WTC11 (cell line): Measurements from ENCODE around the gene ANKRD39. TPM values are rescaled to one million over a fixed set of nuclear protein-coding genes. Genes with fewer than 3 reads are reported as not detected.
A peak's percentile ranks its signal among the peaks of the same experiment; 100 is the strongest.

Source experiments
- GTF2I ChIP-seq: fragments of 250-450 bp; sonication (Bioruptor Pico); conservative IDR thresholded peaks from 2 replicates; pipeline ENCODE4 v1.4.0; 2021; ENCODE audit warnings: mild to moderate bottlenecking
- MYBL2 ChIP-seq: sonication (generic); formaldehyde crosslinking; IDR thresholded peaks from 2 replicates; pipeline ENCODE4 v1.8.1; 2023; ENCODE audit warnings: mild to moderate bottlenecking, moderate library complexity, missing genetic modification reagents
- SP1 ChIP-seq: sonication (generic); formaldehyde crosslinking; conservative IDR thresholded peaks from 2 replicates; pipeline ENCODE4 v1.8.1; 2022; ENCODE audit warnings: missing genetic modification reagents
- TCF7 ChIP-seq: sonication (generic); formaldehyde crosslinking; IDR thresholded peaks from 2 replicates; pipeline ENCODE4 v1.8.0; 2022; ENCODE audit warnings: mild to moderate bottlenecking, low read depth, missing genetic modification reagents, moderate library complexity
- TEAD1 ChIP-seq: sonication (generic); formaldehyde crosslinking; IDR thresholded peaks from 2 replicates; pipeline ENCODE4 v1.8.0; 2022; ENCODE audit warnings: mild to moderate bottlenecking, missing genetic modification reagents
- TP53 ChIP-seq: sonication (generic); formaldehyde crosslinking; IDR thresholded peaks from 2 replicates; pipeline ENCODE4 v1.8.1; 2023; ENCODE audit warnings: mild to moderate bottlenecking, missing genetic modification reagents
- ZNF121 ChIP-seq: sonication (generic); formaldehyde crosslinking; IDR thresholded peaks from 2 replicates; pipeline ENCODE4 v1.8.0; 2023; ENCODE audit warnings: missing genetic modification reagents
- ZNF232 ChIP-seq: sonication (generic); formaldehyde crosslinking; IDR thresholded peaks from 2 replicates; pipeline ENCODE4 v1.8.0; 2022; ENCODE audit warnings: mild to moderate bottlenecking, missing genetic modification reagents
- ZNF263 ChIP-seq: sonication (generic); formaldehyde crosslinking; IDR thresholded peaks from 2 replicates; pipeline ENCODE4 v1.8.1; 2022; ENCODE audit warnings: low read depth, mild to moderate bottlenecking, moderate library complexity, missing genetic modification reagents
- ZNF671 ChIP-seq: fragments of 250-450 bp; sonication (Bioruptor Pico); IDR thresholded peaks from 2 replicates; pipeline ENCODE4 v1.8.0; 2021; ENCODE audit warnings: mild to moderate bottlenecking
- total RNA-seq: library from RNA; stranded (reverse); gene quantifications from 3 replicates; pipeline ENCODE4 v1.2.3, GENCODE V29; 2021
- TF ChIP-seq, protein P1 (sequence below): sonication (generic); formaldehyde crosslinking; IDR thresholded peaks from 2 replicates; pipeline ENCODE4 v1.8.0; 2023; ENCODE audit warnings: missing genetic modification reagents, mild to moderate bottlenecking, borderline replicate concordance
- TF ChIP-seq, protein P2 (sequence below): sonication (generic); formaldehyde crosslinking; IDR thresholded peaks from 2 replicates; pipeline ENCODE4 v1.8.1; 2023; ENCODE audit warnings: mild to moderate bottlenecking, missing genetic modification reagents
- TF ChIP-seq, protein P3 (sequence below): sonication (generic); formaldehyde crosslinking; IDR thresholded peaks from 2 replicates; pipeline ENCODE4 v1.8.1; 2023; ENCODE audit warnings: mild to moderate bottlenecking, missing genetic modification reagents
- TF ChIP-seq, protein P4 (sequence below): fragments of 200-600 bp; IDR thresholded peaks from 2 replicates; pipeline ENCODE4 v1.8.0; 2022; ENCODE audit warnings: antibody characterized with exemption
- TF ChIP-seq, protein P5 (sequence below): sonication (generic); formaldehyde crosslinking; IDR thresholded peaks from 2 replicates; pipeline ENCODE4 v1.8.1; 2022; ENCODE audit warnings: missing genetic modification reagents, borderline replicate concordance
- TF ChIP-seq, protein P6 (sequence below): fragments of 250-450 bp; sonication (Bioruptor Pico); IDR thresholded peaks from 2 replicates; pipeline ENCODE4 v1.9.0; 2021; ENCODE audit warnings: mild to moderate bottlenecking, borderline replicate concordance
- TF ChIP-seq, protein P7 (sequence below): sonication (generic); formaldehyde crosslinking; IDR thresholded peaks from 2 replicates; pipeline ENCODE4 v1.8.1; 2023; ENCODE audit warnings: mild to moderate bottlenecking, missing genetic modification reagents, moderate library complexity
- TF ChIP-seq, protein P8 (sequence below): sonication (generic); formaldehyde crosslinking; IDR thresholded peaks from 2 replicates; pipeline ENCODE4 v1.8.0; 2023; ENCODE audit warnings: mild to moderate bottlenecking, missing genetic modification reagents

The ANKRD39 gene
- total RNA-seq, 1 experiment from 2014 or later: 17.9 TPM

DNA sequence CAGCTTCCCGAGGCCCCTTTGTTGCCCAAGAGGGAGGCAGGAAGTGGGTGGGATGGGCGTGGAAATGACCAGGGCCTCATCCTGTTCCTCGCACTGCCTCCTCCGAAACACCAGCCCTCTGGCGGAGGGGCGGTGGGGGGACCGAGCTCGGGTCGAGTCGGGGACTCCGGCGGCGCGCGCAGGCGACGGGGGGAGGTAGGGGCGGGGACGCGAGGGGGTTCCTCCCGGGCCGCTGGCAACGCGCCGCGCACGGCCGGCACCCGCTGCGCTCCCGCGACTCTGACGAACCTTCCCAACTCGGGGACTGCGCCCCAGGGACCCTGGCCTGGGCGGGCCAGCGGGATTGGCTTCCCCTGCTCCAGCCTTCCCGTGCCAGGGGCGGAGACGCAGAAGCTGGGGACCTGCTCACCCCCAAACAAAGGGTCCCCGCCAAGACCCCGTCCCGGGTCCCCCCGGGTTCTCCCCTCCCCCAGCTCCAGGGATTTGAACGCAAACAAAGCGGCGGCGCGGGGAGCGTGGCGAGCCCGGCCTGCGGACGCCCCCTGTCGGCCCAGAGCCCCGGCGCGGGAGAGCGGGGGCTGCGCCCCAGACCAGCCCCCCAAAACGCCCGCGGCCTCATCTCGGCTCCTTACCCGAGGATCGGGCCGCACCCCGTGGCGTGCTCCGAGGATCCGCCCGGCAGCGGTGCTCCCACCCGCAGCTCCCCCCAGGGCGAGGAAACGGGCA, 10.9 kb upstream of the ANKRD39 start (continued):
- TF ChIP-seq TP53 (CRISPR knock-in tag) (no peak), GTF2I (no peak), SP1 (CRISPR knock-in tag) (no peak; the same call in 1 of the 2 replicates), MYBL2 (CRISPR knock-in tag) (peak; percentile 38; the same call in 1 of the 2 replicates), ZNF121 (CRISPR knock-in tag) (no peak), ZNF232 (CRISPR knock-in tag) (no peak), TCF7 (CRISPR knock-in tag) (no peak), ZNF263 (CRISPR knock-in tag) (peak; percentile 69), TEAD1 (CRISPR knock-in tag) (peak; percentile 37; the same call in 1 of the 2 replicates), ZNF671 (CRISPR knock-in tag) (no peak)
- TF ChIP-seq, protein P1, sequence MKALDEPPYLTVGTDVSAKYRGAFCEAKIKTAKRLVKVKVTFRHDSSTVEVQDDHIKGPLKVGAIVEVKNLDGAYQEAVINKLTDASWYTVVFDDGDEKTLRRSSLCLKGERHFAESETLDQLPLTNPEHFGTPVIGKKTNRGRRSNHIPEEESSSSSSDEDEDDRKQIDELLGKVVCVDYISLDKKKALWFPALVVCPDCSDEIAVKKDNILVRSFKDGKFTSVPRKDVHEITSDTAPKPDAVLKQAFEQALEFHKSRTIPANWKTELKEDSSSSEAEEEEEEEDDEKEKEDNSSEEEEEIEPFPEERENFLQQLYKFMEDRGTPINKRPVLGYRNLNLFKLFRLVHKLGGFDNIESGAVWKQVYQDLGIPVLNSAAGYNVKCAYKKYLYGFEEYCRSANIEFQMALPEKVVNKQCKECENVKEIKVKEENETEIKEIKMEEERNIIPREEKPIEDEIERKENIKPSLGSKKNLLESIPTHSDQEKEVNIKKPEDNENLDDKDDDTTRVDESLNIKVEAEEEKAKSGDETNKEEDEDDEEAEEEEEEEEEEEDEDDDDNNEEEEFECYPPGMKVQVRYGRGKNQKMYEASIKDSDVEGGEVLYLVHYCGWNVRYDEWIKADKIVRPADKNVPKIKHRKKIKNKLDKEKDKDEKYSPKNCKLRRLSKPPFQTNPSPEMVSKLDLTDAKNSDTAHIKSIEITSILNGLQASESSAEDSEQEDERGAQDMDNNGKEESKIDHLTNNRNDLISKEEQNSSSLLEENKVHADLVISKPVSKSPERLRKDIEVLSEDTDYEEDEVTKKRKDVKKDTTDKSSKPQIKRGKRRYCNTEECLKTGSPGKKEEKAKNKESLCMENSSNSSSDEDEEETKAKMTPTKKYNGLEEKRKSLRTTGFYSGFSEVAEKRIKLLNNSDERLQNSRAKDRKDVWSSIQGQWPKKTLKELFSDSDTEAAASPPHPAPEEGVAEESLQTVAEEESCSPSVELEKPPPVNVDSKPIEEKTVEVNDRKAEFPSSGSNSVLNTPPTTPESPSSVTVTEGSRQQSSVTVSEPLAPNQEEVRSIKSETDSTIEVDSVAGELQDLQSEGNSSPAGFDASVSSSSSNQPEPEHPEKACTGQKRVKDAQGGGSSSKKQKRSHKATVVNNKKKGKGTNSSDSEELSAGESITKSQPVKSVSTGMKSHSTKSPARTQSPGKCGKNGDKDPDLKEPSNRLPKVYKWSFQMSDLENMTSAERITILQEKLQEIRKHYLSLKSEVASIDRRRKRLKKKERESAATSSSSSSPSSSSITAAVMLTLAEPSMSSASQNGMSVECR: 0 out of 2 replicates have a peak, but pooled peaks have one; percentile 19
- TF ChIP-seq, protein P2, sequence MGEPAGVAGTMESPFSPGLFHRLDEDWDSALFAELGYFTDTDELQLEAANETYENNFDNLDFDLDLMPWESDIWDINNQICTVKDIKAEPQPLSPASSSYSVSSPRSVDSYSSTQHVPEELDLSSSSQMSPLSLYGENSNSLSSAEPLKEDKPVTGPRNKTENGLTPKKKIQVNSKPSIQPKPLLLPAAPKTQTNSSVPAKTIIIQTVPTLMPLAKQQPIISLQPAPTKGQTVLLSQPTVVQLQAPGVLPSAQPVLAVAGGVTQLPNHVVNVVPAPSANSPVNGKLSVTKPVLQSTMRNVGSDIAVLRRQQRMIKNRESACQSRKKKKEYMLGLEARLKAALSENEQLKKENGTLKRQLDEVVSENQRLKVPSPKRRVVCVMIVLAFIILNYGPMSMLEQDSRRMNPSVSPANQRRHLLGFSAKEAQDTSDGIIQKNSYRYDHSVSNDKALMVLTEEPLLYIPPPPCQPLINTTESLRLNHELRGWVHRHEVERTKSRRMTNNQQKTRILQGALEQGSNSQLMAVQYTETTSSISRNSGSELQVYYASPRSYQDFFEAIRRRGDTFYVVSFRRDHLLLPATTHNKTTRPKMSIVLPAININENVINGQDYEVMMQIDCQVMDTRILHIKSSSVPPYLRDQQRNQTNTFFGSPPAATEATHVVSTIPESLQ: no peak
- TF ChIP-seq, protein P3, sequence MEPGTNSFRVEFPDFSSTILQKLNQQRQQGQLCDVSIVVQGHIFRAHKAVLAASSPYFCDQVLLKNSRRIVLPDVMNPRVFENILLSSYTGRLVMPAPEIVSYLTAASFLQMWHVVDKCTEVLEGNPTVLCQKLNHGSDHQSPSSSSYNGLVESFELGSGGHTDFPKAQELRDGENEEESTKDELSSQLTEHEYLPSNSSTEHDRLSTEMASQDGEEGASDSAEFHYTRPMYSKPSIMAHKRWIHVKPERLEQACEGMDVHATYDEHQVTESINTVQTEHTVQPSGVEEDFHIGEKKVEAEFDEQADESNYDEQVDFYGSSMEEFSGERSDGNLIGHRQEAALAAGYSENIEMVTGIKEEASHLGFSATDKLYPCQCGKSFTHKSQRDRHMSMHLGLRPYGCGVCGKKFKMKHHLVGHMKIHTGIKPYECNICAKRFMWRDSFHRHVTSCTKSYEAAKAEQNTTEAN (CRISPR knock-in tag): no peak
- TF ChIP-seq, protein P4, sequence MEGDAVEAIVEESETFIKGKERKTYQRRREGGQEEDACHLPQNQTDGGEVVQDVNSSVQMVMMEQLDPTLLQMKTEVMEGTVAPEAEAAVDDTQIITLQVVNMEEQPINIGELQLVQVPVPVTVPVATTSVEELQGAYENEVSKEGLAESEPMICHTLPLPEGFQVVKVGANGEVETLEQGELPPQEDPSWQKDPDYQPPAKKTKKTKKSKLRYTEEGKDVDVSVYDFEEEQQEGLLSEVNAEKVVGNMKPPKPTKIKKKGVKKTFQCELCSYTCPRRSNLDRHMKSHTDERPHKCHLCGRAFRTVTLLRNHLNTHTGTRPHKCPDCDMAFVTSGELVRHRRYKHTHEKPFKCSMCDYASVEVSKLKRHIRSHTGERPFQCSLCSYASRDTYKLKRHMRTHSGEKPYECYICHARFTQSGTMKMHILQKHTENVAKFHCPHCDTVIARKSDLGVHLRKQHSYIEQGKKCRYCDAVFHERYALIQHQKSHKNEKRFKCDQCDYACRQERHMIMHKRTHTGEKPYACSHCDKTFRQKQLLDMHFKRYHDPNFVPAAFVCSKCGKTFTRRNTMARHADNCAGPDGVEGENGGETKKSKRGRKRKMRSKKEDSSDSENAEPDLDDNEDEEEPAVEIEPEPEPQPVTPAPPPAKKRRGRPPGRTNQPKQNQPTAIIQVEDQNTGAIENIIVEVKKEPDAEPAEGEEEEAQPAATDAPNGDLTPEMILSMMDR: peak; percentile 45; the same call in 1 of the 2 replicates
- TF ChIP-seq, protein P5, sequence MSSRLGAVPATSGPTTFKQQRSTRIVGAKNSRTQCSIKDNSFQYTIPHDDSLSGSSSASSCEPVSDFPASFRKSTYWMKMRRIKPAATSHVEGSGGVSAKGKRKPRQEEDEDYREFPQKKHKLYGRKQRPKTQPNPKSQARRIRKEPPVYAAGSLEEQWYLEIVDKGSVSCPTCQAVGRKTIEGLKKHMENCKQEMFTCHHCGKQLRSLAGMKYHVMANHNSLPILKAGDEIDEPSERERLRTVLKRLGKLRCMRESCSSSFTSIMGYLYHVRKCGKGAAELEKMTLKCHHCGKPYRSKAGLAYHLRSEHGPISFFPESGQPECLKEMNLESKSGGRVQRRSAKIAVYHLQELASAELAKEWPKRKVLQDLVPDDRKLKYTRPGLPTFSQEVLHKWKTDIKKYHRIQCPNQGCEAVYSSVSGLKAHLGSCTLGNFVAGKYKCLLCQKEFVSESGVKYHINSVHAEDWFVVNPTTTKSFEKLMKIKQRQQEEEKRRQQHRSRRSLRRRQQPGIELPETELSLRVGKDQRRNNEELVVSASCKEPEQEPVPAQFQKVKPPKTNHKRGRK (CRISPR knock-in tag): no peak
- TF ChIP-seq, protein P6, sequence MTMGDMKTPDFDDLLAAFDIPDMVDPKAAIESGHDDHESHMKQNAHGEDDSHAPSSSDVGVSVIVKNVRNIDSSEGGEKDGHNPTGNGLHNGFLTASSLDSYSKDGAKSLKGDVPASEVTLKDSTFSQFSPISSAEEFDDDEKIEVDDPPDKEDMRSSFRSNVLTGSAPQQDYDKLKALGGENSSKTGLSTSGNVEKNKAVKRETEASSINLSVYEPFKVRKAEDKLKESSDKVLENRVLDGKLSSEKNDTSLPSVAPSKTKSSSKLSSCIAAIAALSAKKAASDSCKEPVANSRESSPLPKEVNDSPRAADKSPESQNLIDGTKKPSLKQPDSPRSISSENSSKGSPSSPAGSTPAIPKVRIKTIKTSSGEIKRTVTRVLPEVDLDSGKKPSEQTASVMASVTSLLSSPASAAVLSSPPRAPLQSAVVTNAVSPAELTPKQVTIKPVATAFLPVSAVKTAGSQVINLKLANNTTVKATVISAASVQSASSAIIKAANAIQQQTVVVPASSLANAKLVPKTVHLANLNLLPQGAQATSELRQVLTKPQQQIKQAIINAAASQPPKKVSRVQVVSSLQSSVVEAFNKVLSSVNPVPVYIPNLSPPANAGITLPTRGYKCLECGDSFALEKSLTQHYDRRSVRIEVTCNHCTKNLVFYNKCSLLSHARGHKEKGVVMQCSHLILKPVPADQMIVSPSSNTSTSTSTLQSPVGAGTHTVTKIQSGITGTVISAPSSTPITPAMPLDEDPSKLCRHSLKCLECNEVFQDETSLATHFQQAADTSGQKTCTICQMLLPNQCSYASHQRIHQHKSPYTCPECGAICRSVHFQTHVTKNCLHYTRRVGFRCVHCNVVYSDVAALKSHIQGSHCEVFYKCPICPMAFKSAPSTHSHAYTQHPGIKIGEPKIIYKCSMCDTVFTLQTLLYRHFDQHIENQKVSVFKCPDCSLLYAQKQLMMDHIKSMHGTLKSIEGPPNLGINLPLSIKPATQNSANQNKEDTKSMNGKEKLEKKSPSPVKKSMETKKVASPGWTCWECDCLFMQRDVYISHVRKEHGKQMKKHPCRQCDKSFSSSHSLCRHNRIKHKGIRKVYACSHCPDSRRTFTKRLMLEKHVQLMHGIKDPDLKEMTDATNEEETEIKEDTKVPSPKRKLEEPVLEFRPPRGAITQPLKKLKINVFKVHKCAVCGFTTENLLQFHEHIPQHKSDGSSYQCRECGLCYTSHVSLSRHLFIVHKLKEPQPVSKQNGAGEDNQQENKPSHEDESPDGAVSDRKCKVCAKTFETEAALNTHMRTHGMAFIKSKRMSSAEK (CRISPR knock-in tag): no peak
- TF ChIP-seq, protein P7, sequence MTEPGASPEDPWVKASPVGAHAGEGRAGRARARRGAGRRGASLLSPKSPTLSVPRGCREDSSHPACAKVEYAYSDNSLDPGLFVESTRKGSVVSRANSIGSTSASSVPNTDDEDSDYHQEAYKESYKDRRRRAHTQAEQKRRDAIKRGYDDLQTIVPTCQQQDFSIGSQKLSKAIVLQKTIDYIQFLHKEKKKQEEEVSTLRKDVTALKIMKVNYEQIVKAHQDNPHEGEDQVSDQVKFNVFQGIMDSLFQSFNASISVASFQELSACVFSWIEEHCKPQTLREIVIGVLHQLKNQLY (CRISPR knock-in tag): no peak
- TF ChIP-seq, protein P8, sequence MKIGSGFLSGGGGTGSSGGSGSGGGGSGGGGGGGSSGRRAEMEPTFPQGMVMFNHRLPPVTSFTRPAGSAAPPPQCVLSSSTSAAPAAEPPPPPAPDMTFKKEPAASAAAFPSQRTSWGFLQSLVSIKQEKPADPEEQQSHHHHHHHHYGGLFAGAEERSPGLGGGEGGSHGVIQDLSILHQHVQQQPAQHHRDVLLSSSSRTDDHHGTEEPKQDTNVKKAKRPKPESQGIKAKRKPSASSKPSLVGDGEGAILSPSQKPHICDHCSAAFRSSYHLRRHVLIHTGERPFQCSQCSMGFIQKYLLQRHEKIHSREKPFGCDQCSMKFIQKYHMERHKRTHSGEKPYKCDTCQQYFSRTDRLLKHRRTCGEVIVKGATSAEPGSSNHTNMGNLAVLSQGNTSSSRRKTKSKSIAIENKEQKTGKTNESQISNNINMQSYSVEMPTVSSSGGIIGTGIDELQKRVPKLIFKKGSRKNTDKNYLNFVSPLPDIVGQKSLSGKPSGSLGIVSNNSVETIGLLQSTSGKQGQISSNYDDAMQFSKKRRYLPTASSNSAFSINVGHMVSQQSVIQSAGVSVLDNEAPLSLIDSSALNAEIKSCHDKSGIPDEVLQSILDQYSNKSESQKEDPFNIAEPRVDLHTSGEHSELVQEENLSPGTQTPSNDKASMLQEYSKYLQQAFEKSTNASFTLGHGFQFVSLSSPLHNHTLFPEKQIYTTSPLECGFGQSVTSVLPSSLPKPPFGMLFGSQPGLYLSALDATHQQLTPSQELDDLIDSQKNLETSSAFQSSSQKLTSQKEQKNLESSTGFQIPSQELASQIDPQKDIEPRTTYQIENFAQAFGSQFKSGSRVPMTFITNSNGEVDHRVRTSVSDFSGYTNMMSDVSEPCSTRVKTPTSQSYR (CRISPR knock-in tag): peak; percentile 42; the same call in 1 of the 2 replicates
